GM11168 (cell line): ENCODE results near the gene IL37.

ENCODE experiments used
- in situ Hi-C: fragments of 300-500 bp; cut with MboI; formaldehyde crosslinking; loops from one replicate; pipeline ENCODE4 v1.12.0; 2022; ENCODE audit warnings: low sequenced_read_pairs; ENCODE audit not compliant: unreplicated experiment

The IL37 gene

GRCh38 chr2:112910865-112911264 lies at the start of gene IL37:
Gene IL37 (plus strand): TSS chr2:112911165. CDS start chr2:112913013, 1,848 bp downstream.
- in situ Hi-C loops: no loop called here

- in situ Hi-C loops: no loop called here
These were observed 46.9 kb upstream of the IL37 start for GRCh38 chr2:112864072-112864471.

GRCh38 chr2:112866128-112866835 lies 44.7 kb upstream of the IL37 start:
- in situ Hi-C loops: no loop called here

- in situ Hi-C loops: no loop called here
These were observed 43.0 kb upstream of the IL37 start for GRCh38 chr2:112867701-112868631.

- in situ Hi-C loops: no loop called here
These were observed 41.6 kb upstream of the IL37 start for GRCh38 chr2:112869258-112869842.

GRCh38 chr2:112870841-112871835 lies 39.8 kb upstream of the IL37 start:
- in situ Hi-C loops: no loop called here

GRCh38 chr2:112876257-112876970 lies 34.6 kb upstream of the IL37 start:
- in situ Hi-C loops: loop anchor here (5.0 kb wide), 1 partner anchor 119 kb away; no protein-coding TSS in a partner anchor

GRCh38 chr2:112876971-112877361 lies 34.0 kb upstream of the IL37 start:
- in situ Hi-C loops: loop anchor here (5.0 kb wide), 1 partner anchor 120 kb away; no protein-coding TSS in a partner anchor

GRCh38 chr2:112877423-112877822 lies 33.5 kb upstream of the IL37 start:
- in situ Hi-C loops: loop anchor here (5.0 kb wide), 1 partner anchor 120 kb away; no protein-coding TSS in a partner anchor

- in situ Hi-C loops: loop anchor here (5.0 kb wide), 1 partner anchor 122 kb away; no protein-coding TSS in a partner anchor
These were observed 31.4 kb upstream of the IL37 start for GRCh38 chr2:112879491-112880041.

- in situ Hi-C loops: no loop called here
These were observed 30.9 kb upstream of the IL37 start for GRCh38 chr2:112880091-112880531.

- in situ Hi-C loops: no loop called here
These were observed 30.3 kb upstream of the IL37 start for GRCh38 chr2:112880696-112881095.

GRCh38 chr2:112881217-112881985 lies 29.6 kb upstream of the IL37 start:
- in situ Hi-C loops: no loop called here

- in situ Hi-C loops: no loop called here
These were observed 27.3 kb upstream of the IL37 start for GRCh38 chr2:112883669-112884068.

- in situ Hi-C loops: no loop called here
These were observed 26.0 kb upstream of the IL37 start for GRCh38 chr2:112884869-112885505.

GRCh38 chr2:112885506-112885902 lies 25.5 kb upstream of the IL37 start:
- in situ Hi-C loops: no loop called here

GRCh38 chr2:112886291-112886690 lies 24.7 kb upstream of the IL37 start:
- in situ Hi-C loops: no loop called here
